ENCODE data around the gene SYNE2.

- TF ChIP-seq CTCF (conservative IDR thresholded peaks at IDR 0.05; ENCODE audit: low read length) = no peak
- TF ChIP-seq EZH2phosphoT487 (IDR thresholded peaks at IDR 0.05; ENCODE audit: borderline replicate concordance, low read depth, low read length) = no peak
Measured at GRCh38 chr14:64062381-64063115, 209.7 kb downstream of the SYNE2 start.
